GM10847 (cell line): ENCODE data around the gene FAM222B.
A peak's percentile ranks its signal among the peaks of the same experiment; 100 is the strongest.

Experiments
- POLR2A ChIP-seq: IDR thresholded peaks from 2 replicates; pipeline ENCODE4 v1.6.1; 2011; ENCODE audit not compliant: insufficient read length; ENCODE audit errors: extremely low read depth

The FAM222B gene

DNA sequence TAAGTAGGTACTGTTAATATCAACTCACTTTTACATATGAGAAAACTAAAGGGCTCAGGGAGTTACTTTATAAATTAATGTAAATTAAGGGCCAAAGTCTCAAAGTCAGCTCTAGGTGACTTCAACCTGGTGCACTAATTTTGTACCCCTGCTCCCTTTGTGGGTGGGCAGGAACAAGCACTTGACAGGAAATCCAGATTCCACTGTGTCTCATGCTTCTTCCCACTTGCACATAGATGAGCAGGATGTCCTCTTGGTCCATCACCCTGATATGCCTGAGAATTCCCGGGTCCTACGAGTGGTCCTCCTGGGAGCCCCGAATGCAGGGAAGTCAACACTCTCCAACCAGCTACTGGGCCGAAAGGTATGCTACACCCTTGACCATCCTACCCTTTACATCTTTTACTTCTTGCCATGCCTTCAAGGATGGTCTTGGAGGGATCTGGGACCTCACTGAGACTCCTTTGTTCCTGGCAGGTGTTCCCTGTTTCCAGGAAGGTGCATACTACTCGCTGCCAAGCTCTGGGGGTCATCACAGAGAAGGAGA, 13.5 kb upstream of the FAM222B start:
- no peak for TF ChIP-seq POLR2A

DNA sequence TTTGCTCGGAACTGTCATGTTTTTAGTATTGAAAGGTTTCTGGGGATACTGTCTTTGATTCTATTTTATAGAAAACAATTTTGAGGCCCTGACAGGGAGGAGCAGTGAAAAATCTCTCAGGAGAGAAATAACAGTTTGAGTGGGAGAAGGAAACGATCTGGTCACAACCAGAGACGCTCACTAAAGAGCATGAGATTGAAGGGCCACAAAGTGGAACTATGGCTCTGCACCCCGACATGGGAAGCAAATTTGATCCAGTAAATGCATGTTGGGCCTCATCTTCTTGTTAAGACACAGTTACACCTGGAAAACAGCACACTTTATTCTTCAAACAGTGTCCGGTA, 12.7 kb upstream of the FAM222B start:
- no peak for TF ChIP-seq POLR2A

- TF ChIP-seq POLR2A = peak; percentile 81
Measured at GRCh38 chr17:28854457-28855335, 12.1 kb upstream of the FAM222B start, which contains the start of gene ERAL1. ERAL1 (plus strand) TSS chr17:28855016; CDS start chr17:28855035, 19 bp downstream.

GRCh38 chr17:28853295-28853694, 10.7 kb upstream of the FAM222B start:
- no peak for TF ChIP-seq POLR2A

DNA sequence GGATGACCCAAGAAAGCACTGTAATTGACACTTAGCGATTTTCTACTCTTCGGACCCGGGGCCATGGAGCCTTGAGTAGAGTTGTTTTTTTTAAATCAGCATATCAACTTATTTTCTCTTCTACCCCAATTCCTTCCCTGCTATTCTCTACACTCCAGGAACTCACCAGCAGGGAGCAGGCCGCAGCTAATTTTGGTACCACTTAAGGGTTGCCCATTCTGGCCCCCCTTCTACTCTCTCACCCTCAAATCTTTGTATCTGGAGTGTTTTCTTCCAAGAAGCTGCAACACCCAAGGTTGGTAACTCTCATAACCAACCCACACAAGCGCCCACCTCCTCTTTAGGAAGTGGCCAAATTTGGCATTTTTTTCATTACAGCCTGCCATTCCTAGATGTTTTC, 6.7 kb upstream of the FAM222B start:
- no peak for TF ChIP-seq POLR2A

DNA sequence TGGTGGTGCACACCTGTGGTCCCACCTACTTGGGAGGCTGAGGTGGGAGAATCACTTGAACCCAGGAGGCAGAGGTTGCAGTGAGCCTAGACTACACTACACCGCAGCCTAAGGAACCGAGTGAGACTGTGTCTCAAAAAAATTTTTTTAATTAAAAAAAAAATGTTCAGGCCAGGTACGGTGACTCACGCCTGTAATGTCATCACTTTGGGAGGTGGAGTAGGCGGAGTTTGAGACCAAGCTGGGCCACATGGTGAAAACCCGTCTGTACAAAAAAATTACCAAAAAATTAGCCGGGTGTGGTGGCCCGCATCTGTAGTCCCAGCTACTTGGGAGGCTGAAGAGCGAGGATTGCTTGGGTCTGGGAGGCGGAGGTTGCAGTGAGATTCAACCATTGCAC, 3.6 kb upstream of the FAM222B start:
- no peak for TF ChIP-seq POLR2A

DNA sequence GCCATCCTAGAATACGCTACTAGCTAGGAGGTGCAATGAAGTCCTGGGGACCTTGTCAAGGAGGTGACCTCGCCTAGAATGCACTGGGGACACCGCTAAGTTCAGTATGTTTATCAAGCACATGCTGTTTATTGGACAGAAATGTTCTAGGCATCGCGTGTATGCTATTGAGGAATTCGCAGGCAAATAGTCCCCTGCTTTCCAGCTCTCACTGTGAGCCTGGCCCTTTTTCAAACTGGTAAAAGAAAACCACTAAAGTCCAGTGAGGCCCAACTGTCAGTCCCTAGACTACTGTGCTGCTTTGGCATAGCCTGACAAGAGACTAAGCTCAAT, 1.2 kb upstream of the FAM222B start:
- TF ChIP-seq POLR2A = no peak

- TF ChIP-seq POLR2A = no peak
Measured at GRCh38 chr17:28841901-28842281, 699 bp downstream of the FAM222B start.

- no peak for TF ChIP-seq POLR2A
Measured at GRCh38 chr17:28839221-28839620, 3.4 kb downstream of the FAM222B start.

- TF ChIP-seq POLR2A = no peak
Measured at GRCh38 chr17:28834420-28834819, 8.2 kb downstream of the FAM222B start.

DNA sequence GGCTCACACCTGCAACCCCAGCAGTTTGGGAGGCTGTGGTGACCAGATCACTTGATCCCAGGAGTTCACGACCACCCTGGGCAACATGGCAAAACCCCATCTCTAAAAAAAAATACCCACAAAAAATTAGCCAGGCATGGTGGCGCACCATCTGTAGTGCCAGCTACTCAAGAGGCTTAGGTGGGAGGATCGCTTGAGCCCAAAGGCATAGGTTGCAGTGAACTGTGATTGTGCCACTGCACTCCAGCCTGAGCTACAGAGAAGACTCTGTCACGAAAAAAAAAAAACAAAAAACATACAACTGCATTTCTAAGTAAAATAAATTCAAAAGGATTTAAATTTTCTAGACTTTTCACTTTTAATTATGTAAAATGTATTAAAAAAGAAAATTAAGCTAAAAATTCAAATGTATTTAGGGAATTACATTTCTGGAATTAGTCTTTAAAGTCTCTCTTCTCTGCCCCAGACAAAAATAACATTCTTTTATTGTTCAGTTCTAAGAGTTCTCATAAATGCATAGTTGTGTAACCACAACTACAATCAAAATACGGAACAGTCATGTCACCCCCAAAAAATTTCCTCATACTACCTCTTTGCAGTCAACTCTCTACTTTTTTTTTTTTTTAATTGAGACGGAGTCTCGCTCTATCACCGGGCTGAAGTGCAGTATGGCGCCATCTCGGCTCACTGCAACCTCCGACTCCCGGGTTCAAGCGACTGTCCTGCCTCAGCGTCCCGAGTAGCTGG, 14.1 kb downstream of the FAM222B start:
- TF ChIP-seq POLR2A = no peak

DNA sequence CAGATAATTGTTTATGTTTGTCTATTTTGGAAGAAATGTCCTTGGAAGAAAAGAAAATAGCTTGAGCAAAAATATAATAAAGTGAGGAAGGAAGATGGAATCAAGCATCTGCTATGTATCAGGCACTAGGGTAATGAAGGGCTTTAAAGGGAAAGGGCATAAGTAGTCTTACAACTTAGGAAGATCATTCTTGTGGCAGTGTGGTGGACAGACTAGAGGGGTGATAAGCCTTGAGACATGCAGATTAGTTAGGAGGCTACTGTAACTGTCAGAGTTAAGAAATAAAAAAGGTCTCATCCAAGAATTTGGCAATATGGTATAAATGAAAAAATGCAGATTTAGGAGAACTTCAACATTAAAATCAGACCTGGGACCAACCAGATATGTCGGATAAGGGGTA, 14.9 kb downstream of the FAM222B start:
- TF ChIP-seq POLR2A = no peak

GRCh38 chr17:28819582-28819981, 23.0 kb downstream of the FAM222B start:
- no peak for TF ChIP-seq POLR2A

- TF ChIP-seq POLR2A = no peak
Measured at GRCh38 chr17:28818819-28819221, 23.8 kb downstream of the FAM222B start.

DNA sequence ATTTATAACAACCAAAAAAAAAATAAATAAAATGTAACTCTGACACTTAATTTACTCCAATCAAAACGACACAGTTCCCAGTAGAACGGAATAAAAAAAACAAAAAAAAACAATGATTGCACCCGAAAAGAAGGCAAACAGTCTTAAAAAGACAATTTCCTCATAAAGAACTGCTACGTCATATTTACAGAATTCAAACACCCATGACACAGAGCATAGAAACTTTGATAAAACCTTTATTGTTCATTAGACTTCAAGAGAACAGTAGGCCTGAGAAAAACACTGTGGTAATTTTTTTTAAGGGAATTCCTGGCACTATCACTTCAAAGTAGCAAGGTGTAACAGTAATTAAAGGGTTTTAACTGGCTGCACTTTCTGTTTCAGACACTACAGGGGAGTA, 26.1 kb downstream of the FAM222B start:
- no peak for TF ChIP-seq POLR2A

DNA sequence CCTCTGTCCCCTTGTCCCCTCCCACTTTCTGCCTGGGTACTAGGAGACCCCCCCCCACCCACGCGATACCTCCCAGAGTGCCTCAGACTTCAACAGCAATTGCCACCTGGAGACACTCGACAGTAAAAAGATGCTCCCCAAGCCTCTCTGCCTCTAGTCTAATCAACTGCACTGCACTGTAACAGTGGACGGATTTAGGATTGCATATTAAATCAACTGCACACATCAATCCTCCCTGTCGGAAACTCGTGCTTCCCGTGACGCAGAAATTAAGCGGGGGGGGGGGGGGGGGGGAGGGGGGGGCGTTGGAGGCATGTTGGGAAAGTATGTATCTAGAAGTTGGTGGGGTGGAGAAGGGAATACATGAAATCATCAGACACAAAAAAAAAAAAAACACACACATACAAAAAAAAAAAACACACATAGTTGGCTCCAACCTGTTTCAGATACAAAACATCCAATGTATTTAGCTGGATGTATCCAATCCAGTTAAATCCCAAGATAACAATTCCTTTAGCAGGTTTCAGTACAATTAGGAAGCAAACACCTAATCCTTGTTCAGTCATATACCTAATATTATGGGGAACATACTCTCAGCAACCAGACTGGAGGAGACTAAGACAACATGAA, 29.7 kb downstream of the FAM222B start:
- no peak for TF ChIP-seq POLR2A
